Activated CD8-positive, alpha-beta T cell treated with anti-CD3 and anti-CD28 coated beads for 36 hours (primary cell): ENCODE results near the gene PLCB4. TPM values are rescaled to one million over a fixed set of nuclear protein-coding genes. Genes with fewer than 3 reads are reported as not detected.

Experiments
- ATAC-seq: fragments of 200-7000 bp; cut with Tn5 transposase; one replicate; pipeline ENCODE4 v1.10.0; 2021; ENCODE audit warnings: mild to moderate bottlenecking, moderate library complexity
- CTCF ChIA-PET: fragments of 350-600 bp; sonication (Branson Sonifier 250); formaldehyde crosslinking; loops from one replicate; lab custom pipeline; 2021; ENCODE audit warnings: antibody characterized with exemption; lab: Charles Lee
- POLR2A ChIA-PET: fragments of 350-600 bp; sonication (Branson Sonifier 250); formaldehyde crosslinking; loops from one replicate; lab custom pipeline; 2021; ENCODE audit warnings: antibody characterized with exemption; lab: Charles Lee
- DNase-seq: peaks from one replicate; pipeline ENCODE4 v3.0.0-alpha.2; 2020
- H3K27ac Mint-ChIP-seq: one replicate; pipeline ENCODE4 v1.8.0; 2021; ENCODE audit warnings: mild to moderate bottlenecking, mixed read lengths
- H3K27me3 Mint-ChIP-seq: one replicate; pipeline ENCODE4 v1.8.0; 2021; ENCODE audit warnings: mixed read lengths
- H3K36me3 Mint-ChIP-seq: one replicate; pipeline ENCODE4 v1.8.0; 2021; ENCODE audit warnings: low read depth, mixed read lengths
- H3K4me1 Mint-ChIP-seq: one replicate; pipeline ENCODE4 v1.8.0; 2021; ENCODE audit warnings: low read depth, mixed read lengths
- H3K4me3 Mint-ChIP-seq: one replicate; pipeline ENCODE4 v1.8.0; 2021; ENCODE audit warnings: mild to moderate bottlenecking, moderate library complexity, mixed read lengths
- H3K9me3 Mint-ChIP-seq: one replicate; pipeline ENCODE4 v1.8.0; 2021; ENCODE audit warnings: mixed read lengths
- intact Hi-C: fragments of 100-400 bp; cut with micrococcal nuclease; formaldehyde crosslinking; loops from one replicate; pipeline ENCODE4 v1.10.0; 2022
- total RNA-seq, 2 experiments: library from RNA; stranded (reverse); gene quantifications; one replicate each; pipeline ENCODE4 v1.2.3, GENCODE V29; 2021
- TF ChIP-seq, protein P1 (sequence below): fragments of 200-600 bp; IDR thresholded peaks from one replicate; pipeline ENCODE4 v1.8.0; 2022; ENCODE audit warnings: antibody characterized with exemption, mild to moderate bottlenecking

Gene PLCB4
- total RNA-seq, 2 experiments from 2014 or later, result not detected

DNA sequence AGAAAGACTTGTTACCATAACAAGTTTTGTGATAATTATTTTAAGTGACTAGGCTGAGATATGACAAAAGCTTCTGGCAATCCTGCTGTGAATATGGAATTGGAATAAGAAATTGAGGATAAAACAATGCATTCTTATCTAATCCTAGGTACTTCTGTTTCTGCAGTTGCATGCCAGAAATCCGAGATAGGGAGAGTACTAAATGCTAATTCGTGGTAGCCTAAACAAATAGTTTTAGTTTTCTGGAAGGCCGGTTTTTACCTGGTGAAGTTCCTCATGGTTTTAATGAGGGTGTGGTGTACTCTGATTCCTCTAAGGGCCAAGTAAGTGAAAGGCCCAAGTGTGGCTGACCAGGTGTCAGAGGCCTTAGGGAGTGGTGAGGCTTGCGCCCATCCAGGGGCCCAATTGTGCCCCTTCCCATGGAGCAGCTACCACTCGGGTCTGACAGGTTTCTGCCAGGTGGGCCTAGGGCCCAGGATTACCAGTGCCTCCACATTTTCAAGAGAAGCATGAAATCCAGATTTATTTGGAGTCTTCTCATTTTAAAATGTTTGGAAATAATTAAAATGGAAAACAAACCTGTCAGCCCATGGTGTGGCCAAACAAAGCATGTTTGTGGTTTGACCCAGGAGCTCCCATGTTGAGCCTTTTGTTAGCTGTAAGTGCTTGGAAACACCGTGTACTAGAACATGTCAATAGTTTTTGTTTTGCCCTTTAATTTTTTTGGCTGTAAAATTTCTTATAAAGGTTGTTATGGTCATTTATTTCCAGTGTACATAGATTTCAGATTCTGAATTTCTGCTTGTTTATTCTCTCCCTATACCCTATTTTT is 6.6 kb downstream of the PLCB4 start:
- ChIA-PET POLR2A (no interaction called here), CTCF (no interaction called here)
- DNase-seq (no peak), ATAC-seq (no peak)
- H3K9me3 Mint-ChIP-seq, result peaks cover 2% of the 10 kb centered on the region
- H3K27me3 Mint-ChIP-seq, result peaks cover 7% of the 10 kb centered on the region
- no peak overlapping the region for H3K27ac Mint-ChIP-seq
- H3K36me3 Mint-ChIP-seq, result no peaks in the 10 kb centered on the region
- TF ChIP-seq, protein P1, sequence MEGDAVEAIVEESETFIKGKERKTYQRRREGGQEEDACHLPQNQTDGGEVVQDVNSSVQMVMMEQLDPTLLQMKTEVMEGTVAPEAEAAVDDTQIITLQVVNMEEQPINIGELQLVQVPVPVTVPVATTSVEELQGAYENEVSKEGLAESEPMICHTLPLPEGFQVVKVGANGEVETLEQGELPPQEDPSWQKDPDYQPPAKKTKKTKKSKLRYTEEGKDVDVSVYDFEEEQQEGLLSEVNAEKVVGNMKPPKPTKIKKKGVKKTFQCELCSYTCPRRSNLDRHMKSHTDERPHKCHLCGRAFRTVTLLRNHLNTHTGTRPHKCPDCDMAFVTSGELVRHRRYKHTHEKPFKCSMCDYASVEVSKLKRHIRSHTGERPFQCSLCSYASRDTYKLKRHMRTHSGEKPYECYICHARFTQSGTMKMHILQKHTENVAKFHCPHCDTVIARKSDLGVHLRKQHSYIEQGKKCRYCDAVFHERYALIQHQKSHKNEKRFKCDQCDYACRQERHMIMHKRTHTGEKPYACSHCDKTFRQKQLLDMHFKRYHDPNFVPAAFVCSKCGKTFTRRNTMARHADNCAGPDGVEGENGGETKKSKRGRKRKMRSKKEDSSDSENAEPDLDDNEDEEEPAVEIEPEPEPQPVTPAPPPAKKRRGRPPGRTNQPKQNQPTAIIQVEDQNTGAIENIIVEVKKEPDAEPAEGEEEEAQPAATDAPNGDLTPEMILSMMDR, result no peak
- no peak overlapping the region for H3K4me3 Mint-ChIP-seq
- H3K4me1 Mint-ChIP-seq, result no peaks in the 10 kb centered on the region
- intact Hi-C loops, result no loop called here

DNA sequence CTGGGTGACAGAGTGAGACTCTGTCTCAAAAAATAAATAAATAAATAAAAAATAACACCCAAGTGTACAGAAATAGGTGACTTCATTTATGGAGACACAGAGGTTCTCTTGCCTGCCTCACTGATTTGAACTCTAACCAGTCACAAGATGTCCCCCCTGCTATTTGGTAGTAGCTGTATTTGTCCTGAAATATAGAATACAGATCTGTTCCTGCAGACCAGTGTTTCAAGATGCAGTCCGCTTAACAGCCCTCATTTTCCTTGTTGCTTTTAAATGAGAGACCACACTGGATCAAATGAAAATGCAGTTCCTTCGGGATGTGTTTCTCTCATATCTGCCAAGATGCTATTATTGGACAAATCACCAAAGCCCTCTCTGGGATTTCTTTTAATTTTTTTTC is 7.6 kb downstream of the PLCB4 start:
- no peak overlapping the region for H3K4me3 Mint-ChIP-seq
- H3K9me3 Mint-ChIP-seq, result peaks cover 2% of the 10 kb centered on the region
- intact Hi-C loops, result no loop called here
- ChIA-PET CTCF (no interaction called here), POLR2A (no interaction called here)
- TF ChIP-seq, protein P1, result no peak
- H3K4me1 Mint-ChIP-seq, result no peaks in the 10 kb centered on the region
- ATAC-seq, result no peak
- peaks cover 1% of the 10 kb centered on the region for H3K27me3 Mint-ChIP-seq
- H3K27ac Mint-ChIP-seq, result no peak overlapping the region
- no peak for DNase-seq
- no peaks in the 10 kb centered on the region for H3K36me3 Mint-ChIP-seq

DNA sequence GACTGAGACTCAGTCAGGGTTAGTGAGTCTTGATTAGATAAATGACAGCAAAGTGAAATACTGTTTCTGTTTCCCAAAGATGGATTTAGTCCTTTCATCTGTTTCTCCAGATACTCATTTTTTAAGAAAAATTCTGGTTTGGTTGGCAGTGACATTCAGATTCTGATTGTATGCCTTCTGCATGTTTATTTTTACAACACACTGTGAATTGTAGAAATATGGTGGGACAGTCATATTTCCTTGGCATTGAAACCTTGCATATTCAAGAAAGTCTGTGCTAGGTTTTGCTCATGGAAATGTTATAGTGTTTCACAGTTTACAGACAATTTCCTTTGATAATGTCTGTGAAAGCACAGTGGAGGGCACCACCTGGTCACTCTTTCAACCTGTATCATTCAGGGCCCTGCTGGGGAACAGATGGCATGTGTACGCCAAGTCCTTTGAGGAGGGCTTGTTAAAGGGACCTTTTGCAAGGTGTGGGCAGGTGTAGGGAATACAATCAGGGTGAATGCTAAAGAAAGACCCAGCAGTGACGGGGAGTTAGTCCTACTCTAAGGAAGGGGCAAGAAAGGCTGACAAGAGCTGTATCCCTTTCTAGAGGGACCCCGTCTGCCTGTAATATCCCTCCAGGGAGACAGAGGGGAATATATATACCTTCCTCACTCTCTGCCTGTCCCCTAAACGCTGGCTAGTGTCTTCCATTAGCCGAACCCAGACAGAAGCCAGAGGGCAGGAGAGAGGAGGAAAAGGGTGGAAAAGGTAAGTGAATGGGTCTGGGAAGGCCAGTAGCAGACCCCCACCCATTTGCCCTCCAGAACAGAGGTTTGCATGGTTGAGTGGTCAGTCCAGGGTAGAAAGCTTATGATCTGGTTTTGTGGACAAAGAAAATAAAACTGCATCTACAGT is 10.2 kb downstream of the PLCB4 start:
- TF ChIP-seq, protein P1, result no peak
- ATAC-seq (no peak), DNase-seq (no peak)
- H3K36me3 Mint-ChIP-seq, result no peaks in the 10 kb centered on the region
- no peak overlapping the region for H3K4me3 Mint-ChIP-seq
- intact Hi-C loops, result no loop called here
- POLR2A ChIA-PET, result no interaction called here
- CTCF ChIA-PET, result no interaction called here
- no peaks in the 10 kb centered on the region for H3K4me1 Mint-ChIP-seq
- H3K9me3 Mint-ChIP-seq, result peaks cover 2% of the 10 kb centered on the region
- no peak overlapping the region for H3K27ac Mint-ChIP-seq
- no peaks in the 10 kb centered on the region for H3K27me3 Mint-ChIP-seq

DNA sequence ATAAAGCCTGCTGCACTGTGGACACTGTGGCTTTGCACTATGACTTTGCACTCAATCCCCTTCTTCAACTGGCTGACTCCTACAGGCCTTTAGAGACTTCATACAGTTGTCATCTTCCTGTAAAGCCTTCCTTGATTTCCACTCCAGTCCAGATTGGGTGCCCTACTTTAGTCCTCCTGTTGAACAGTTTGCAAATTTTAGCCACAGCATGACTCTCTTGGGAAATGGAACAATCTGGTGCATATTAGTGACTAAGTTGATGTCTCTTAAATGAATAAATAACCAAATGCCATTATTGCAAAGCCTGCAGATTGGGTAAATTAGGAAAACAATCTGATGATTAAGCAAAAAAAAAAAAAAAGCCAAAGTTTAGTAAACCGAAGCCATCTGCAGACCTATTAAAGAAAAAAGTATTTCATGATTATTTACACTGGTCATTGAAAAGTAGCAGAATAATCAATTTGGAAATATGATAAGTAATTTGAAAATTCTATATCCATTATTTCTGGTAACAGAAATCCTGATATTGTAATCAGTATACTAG is 12.6 kb downstream of the PLCB4 start:
- Mint-ChIP-seq H3K36me3 (no peaks in the 10 kb centered on the region), H3K4me1 (no peaks in the 10 kb centered on the region), H3K4me3 (no peak overlapping the region), H3K27me3 (no peaks in the 10 kb centered on the region), H3K9me3 (peaks cover 4% of the 10 kb centered on the region), H3K27ac (no peak overlapping the region)
- DNase-seq (no peak), ATAC-seq (no peak)
- CTCF ChIA-PET, result no interaction called here
- TF ChIP-seq, protein P1, result no peak
- intact Hi-C loops, result no loop called here
- POLR2A ChIA-PET, result no interaction called here
